Measurements from ENCODE around the gene SLC6A6.

The SLC6A6 gene

DNA sequence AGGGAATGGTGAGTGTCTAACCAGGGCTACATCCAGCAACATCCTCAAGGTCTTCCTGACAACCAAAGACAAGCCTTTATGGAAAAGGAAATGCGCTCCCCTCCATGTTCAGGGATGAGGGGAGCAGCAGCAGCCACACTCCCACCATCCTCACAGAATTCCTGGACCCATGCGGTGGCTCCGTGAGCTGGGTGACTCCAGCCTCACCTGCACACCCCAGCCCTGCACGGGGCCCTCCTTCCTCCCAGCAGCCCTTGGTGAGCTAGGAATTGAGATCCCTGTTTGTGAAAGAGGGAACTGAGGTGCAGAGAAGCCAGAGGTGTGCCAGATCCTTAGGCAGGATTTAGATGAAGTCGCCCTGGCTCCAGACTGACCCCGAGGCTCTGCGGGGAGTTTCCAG, 85.4 kb downstream of the SLC6A6 start:
- no peak for DNase-seq (ENCODE audit: low read depth)

DNA sequence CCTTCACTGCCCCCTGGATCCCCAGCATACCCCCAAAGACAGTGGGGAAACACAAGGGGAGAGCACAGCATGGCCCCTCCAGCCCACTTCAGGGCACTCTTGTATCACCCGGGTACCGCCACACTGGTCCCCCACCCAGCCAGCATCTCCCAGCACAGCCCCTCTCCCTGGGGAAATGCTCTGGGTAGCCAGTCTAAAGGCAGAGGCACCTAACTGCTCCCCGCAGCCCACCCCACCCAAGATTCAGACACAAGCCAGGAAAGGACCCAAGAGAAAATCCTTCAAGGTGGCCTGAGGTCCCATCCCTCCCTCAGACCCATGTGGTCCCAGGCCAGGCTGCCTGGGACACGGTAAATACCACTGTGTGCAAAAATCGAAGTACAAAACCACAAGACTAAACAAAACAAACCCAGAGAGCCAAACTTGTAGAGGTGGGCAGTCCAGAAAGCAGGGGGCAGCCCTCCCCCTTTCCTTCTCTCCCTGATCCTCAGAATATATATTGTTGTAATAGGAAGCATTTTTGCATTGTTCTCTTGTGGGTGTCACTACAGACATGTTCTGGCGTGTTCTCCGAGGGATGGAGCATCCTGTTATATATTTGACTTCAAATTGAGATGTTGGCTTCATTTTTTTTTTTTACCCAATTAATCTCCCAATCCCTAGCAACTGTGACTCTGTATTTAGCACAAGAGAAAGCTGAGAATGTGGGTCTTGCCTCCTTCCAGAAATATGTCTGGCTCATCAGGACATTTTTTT, 86.1 kb downstream of the SLC6A6 start:
- no peak for DNase-seq (ENCODE audit: low read depth)

DNA sequence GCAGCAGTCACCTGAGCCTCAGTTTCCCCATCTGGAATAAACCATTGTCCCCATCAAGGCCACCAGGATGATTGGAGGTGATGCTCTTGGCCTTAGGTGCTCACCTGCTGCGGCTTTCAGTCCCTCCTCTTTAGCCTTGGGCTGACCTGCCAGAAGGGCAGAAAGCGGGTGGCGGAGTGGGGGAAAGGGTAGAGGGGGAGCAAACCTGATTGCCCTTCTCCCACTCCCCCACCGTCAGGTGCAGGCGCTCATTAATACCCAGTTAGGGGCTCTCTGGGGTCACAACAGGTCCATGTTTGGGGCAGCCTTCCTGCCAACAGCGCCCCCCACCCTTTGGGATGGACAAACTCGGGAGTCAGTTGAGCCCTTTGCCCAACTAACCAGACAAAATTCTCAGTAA, 87.2 kb downstream of the SLC6A6 start:
- no peak for DNase-seq (ENCODE audit: low read depth)

DNA sequence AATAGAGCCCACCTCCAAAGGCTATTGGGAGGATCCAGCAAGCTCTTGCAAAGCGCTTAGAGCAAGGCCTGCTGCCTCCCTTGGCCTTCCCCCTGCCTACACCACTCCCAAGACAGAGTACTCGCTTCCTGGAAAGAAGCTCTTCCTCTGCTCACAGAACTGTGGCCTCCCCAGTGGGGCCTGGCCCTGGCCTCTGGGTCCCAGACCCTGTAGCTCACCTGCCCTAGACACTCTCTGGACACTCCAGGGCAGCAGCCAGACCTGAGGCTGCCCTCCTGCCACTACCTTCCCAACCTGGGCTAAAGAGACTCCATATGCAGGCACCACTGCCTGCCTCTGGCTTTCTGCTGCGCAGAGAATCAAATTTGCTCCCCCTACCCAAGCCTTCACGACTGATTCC, 87.8 kb downstream of the SLC6A6 start:
- no peak for DNase-seq (ENCODE audit: low read depth)

DNA sequence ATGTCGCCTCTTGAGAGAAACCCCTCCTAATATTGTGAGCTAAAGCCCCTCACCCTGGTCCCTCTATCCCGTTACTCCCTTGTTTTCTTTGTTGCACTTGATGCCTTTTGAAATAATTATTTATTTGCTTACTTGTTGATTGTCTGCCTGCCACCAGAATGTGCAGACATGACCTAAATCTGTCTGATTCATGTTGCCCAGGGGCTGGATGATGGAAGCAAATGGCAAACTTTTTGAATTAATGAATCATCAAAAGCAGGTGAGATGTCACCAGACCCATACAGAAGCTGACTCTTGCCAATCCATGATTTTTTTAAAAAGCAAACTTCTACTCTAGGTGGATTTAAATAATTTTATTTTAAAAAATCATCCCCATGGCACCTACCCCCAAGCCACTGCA, 88.4 kb downstream of the SLC6A6 start:
- no peak for DNase-seq (ENCODE audit: low read depth)

DNA sequence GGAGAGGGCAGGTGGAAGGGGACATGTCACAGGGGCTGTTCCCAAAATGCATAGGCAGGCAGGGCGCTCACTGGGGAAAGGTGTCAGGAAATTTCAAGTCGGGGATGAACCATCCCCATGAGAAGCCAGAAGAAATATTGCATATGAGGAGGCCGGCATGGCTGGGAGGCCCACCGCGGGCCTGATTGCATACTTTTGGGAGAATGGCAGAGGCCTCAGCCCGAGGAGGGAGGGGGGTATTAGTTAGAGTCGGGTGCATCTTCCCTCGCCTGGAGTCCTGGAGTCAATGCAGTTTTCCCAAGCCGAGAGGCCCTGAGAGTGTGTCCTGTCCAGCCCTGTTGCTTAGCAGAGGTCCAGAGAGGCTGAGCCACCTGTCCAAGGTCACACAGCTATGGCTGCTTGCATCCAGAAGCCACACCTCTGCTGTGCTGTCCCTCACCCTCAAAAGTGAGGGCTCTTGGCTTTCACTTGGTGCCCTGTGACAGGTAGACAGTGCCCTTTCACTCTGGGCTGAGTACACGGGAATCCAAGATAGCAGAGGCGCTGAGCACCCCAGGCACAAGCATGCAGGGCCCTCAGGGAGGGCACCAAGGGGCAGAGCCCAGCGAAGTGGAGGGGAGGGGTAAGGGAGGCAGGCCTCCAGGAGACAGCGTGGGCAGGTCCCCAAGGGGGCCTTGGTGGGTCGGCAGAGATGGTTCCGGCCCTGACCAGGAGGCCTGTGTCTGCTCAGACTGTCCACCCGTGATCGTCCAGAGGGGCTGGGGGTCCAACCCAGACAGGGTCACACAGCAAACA, 89.2 kb downstream of the SLC6A6 start:
- no peak for DNase-seq (ENCODE audit: low read depth)

DNA sequence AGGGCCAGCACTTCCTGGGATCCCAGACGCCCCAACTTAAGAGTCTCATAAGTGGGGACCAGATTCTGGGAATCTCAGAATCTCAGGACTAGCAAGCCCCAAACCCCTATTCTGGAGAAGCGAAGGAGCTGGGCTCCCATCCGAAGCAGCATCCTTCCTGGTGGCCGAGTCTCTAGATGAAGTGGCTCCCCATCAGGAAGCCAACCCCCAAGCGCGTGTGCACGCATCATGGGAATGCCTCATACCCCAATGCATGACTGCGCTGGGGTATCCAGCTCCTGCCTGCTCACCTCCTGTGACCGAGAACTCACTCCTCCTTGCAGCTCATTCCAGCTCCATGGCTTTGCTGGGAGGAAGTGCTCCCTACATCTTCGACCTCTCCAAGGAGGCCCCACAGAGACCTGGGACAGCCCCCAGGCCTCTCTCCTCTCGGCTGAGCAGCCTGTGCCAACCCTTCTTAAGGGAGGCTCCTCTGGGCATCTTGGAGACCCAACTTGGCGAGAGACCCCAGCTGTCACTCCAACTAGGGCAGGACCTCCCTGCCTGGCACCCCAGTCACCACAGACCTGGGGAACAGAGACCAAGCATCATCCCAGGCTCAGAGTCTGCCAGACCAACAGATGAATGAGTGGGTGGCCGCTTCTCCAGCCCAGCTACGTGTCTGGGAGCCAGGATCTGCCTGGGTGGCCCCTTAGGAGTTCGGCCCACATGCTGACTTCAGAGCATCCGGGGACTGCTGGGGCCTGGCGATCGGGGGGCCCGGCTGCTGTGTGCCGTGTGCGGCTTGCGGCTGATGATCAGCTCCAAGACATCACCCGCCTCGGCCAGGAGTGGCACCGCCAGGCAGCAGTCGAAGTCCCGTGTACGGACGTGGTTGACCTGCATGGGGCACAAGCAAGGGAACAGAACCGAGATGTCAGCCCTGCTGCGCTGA, 90.8 kb downstream of the SLC6A6 start:
- no peak for DNase-seq (ENCODE audit: low read depth)

DNA sequence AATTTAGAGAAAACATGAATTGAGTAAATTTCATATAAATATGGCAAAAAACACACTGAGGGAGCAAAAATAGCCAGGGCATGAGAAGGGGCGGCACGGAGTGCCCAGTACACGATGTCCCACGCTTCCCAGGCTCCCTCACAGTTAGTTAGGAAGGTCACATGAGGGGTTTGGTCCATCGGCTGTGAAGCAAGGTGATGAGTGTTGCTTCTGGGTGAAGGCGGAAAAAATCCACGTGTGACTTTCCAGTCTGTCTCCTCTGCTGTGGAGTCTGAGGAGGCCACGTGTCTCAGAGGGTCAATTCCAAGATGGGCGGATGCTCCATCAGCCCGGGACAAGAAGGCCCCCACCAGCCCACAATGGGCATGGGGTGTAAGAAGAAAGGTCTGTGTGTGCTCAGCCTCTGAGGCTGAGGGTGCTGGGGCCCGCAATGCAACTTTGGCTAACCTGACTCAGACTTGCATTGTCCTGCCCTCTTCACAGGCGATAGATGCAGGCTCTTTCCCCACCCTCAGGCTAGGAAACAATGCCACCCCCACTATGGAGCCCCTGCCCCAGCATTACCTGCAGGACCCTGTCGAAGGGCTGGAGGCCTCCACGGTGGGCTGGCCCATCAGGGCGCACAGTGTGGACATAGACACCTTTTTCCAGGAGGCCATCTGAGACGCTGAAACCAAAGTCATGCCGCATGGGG, 92.0 kb downstream of the SLC6A6 start:
- DNase-seq (ENCODE audit: low read depth) = no peak

DNA sequence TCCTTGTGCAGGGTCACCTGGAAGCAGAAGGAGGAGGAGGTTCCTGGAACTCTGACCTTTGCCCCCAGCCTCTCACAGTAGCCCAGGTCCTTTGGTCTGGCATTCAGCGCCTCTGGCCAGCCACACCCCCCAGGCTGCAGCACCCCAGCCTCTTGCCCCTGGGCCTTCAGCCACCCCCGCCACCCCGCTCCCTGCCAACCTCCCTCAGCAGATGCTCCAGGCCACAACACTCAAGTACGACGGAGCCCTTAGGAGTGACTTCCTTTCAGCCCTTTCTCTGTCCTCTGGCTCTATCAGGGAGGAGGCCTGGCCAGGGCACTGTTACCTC, 92.5 kb downstream of the SLC6A6 start:
- DNase-seq (ENCODE audit: low read depth) = no peak

DNA sequence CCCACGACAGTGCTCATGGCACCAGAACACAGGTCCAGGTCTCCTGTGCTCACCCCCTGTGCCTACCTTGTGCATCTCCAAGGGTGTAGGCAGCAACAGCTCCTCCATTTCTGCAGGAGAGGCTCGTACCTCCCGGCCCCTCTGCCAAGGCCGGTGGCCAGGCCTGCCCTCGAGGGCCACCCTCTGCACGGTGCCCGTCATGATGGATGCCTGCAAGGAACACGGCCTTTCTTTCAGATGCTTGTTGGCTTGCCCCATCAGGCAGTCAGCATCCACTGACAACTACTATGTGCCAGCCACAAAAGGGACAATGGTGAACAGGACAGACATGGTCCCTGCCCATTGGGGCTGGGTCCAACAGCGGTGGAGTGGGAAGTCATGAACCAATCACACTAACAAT, 93.9 kb downstream of the SLC6A6 start:
- no peak for DNase-seq (ENCODE audit: low read depth)

DNA sequence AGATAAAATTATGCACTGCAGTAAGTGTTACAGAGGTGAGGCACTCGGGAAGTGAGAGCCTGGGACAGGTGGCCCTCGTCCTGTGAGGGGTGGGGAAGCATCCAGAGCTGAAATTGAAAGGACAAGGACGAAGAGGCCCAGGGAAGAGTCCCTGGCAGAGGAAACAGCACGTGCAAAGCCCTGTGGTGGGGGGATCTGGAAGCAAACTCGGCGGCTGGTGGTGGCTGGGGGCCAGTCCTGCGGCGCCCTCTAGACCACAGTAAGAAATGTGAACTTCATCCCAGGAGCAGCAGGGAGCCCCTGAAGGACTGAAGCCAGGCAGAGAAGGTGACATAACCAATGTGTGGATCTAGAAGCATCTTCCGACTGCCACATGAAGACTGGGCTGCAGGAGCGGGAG, 94.9 kb downstream of the SLC6A6 start:
- no peak for DNase-seq (ENCODE audit: low read depth)

DNA sequence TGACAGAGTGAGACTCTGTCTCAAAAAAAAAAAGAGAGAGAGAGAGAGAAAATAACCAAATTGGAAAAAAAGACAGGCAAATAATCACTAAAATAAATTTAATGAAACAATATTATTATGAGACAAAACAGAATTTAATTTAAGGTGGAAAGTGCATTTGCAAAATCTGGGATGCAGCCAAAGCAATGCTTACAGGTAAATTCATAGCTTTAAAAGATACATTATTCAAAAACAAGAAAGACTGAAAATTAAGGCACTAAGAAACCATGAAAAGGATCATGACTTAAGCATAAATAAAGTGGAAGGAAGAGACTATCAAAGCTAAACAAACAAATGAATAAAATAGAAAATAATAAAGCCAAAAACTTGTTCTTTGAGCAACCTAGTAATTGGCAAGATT, 100.1 kb downstream of the SLC6A6 start:
- no peak for DNase-seq (ENCODE audit: low read depth)

DNA sequence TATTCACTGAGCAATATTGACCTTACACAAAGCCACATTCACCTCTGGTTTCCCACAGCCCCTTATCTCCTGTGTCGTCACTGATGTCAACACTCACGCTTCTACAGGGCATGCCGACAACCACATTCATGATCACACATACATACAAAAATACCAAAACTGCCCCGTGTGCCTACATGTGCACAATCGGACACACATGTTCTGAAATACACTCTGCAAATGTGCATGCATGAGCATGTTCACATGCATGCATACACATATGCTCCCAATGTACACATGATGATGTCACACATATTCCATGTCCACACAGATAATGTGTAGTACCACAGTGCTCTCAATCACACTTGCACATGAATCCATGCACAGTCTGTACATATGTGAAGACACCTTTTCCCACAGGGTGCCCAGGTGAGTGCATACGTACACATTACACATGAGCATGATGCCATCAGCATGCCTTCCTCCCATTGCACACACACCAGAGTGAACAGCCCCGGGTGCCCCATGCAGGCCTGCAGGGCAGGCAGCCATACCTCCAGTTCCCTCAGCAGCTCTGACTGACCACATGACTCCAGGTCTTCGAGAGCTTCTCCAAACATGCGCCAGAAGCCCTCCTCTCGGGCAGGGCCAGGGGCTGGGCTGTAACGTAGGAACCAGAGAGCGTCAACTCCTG, 100.8 kb downstream of the SLC6A6 start:
- no peak for DNase-seq (ENCODE audit: low read depth)

DNA sequence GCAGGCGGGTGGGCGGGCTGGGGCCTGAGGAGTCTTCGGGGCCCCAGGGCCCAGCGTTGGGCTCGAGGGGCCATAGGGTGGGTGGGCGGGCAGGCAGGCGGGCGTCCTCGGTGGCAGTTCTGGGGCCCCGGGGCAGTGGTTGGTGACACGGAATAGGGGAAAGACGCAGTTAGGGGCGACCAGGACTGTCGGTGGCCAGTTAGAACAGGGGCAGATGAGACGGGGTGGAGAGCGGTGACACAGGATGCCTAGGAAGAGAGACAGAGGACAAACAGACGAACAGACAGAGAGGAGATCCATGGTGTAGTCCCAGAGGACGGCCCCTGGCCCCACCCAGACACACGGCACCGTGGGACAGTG, 101.3 kb downstream of the SLC6A6 start:
- DNase-seq (ENCODE audit: low read depth) = no peak

DNA sequence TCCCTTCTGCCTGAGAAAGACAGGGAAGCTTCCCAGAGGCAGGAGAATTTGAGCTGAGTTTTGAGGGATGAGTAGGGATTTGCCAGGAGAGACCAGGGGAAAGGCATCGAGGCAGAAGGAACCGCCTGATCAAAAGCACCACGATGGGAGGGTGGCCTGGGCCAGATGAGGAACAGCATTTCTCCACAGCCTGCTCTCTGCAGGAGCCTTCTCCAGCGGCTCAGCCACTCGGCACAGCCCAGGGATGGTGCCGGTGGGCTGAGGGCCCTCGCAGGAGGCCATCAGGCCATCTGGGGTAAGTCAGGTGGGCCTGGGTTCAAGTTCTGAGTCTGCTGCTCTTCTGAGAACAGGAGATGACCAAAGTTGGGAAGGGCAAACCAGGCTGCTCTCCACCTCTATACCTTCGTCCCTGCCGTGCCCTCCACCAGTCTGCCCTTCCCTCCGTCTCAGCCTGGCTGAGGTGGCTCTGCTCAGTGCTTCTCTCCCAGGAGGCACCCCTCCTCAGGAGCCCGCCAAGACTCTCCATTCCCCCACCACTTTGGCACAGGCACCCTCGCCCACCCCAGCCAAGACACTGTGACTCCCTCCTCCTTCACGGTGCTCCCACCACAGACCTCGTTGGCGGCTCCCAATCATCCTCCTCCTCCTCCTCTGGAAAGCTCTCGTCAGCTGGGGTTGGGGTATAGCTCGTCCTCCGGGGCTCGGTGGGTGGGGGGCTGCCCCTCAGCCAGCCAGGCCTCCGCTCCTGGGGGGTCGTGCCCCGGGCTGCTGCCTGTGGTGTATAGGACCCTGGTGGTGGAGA, 102.8 kb downstream of the SLC6A6 start:
- DNase-seq (ENCODE audit: low read depth) = no peak

DNA sequence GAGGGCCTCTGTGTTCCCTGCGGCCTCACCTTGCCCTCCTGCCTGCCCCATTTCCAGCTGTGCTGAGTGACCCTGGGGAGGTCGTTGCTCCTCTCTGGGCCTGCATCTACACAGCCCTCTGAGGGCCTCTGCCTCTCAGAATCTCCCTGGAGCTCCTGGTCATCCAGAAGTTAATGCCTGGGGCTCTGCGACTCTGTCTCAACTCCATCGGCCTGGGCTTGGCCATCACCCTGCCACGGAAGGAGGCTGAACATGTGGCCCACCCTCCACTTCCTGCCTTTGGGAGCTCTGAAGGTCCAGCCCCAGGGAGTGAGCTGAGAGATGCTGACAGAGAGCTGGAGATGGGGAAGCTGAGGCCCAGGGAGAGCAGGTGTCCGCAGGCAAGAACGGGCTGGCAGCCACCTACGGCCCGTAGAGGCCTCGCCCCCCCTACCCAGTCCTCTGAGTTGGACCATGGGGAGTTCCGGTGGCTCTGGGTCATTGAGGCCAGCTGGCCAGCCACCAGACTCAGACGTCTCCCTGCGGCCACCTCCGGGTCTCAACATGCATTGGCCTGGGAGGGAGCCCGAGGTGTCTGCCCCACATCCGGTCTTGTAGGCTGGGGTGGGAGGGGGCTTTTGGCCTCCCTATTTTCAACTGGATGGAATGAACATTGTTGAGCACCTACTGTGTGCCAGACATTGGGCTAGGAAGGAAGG, 103.5 kb downstream of the SLC6A6 start:
- no peak for DNase-seq (ENCODE audit: low read depth)

DNA sequence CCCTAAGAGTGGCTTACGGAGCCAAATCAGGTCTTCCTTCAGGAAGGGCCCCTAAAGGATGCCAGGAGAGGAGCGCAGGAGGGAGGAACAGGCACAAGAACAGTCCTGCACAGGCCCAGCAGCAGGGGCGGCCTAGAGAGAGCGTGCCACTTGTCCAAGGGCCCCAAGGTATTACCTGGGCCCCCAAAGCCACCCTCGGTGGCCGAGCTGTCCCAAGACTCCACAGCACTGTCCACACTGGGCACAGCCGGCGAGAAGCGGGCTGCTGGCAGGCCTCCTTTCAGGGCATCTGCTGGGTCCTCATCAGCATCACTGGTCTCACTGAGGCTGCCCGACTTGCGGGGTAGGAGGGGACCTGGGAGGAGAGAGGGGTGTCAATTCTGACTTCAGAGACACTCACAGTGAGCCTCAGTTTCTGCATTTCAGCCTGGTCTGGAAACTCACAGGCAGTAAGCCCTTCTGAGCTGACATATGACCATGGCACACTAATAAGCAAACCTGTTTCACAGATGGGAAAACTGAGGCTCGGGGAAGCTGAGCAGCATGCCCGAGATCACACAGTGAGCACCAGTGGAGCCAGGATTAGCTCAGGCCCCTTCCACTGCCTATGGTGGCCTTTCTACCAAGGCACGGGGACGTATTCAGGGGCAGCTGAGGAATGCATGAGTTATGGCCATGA, 104.4 kb downstream of the SLC6A6 start:
- no peak for DNase-seq (ENCODE audit: low read depth)

DNA sequence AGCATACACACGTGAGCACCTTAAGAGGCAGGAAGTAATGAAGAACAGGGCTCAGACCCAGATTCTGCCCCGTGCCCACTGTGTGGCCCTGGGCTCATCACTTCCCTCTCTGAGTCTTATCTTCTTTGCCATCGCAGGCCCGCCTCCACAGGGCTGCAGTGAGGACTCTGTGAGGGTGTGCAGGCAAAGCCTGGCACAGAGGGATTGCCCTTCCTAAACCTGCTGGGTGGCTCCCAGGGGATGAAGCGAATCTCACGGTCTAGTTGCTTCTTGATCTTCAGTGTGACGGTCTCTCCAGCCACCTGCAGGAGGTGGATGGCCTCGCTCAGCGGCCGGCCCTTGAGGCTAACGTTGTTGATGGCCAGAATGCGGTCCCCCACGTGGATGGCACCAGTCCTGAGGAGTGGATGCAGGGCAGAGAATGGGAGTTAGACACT, 104.9 kb downstream of the SLC6A6 start:
- DNase-seq (ENCODE audit: low read depth) = no peak

DNA sequence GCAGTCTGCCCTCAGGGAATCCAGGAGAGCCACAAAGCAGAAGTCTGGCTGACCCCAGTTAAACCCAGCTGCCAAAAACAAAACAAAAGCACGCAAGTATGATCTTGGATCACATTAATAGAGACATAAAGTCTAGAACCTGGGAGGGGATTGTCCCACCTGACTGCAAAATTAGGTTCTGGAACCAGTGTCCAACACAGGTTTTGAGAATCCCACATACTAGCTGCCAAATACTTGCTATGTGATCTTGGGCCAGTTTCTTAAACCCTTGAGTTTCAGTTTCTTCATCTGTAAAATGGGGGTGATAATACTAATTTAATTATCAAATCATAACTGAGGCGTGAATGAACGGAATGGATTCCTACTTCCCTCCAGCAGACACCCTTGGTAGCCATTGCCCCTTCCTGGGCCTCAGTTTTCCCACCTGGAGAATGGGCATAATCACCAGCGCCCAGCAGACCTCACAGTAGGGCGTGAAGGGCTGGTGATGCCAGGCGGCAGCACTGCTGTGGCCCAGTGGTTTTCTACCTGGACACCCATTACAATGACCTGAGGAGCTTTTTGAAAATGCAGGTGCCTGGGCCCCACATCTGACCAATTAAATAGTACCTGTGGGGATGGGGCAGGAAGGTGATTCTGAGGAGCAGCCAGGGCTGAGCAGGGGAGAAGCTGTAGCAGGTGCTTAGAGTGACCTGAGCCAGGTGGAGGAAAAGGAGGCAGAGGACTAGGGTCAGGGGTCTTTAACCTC, 105.5 kb downstream of the SLC6A6 start:
- DNase-seq (ENCODE audit: low read depth) = no peak
